Fibroblast of lung (primary cell): ENCODE measurements around the gene GLRX3. TPM values are rescaled to one million over a fixed set of nuclear protein-coding genes. Genes with fewer than 3 reads are reported as not detected.

Experiments
- DNase-seq, 2 donors: peaks; one replicate each; pipeline versions ENCODE4 v3.0.0 to v3.0.0-alpha.2; 2010; ENCODE audit warnings: low read depth in 2 of 2
- H2AFZ ChIP-seq: 2 replicates; pipeline ENCODE4 v1.5.1; 2012; ENCODE audit warnings: low read length, control low read depth, inconsistent platforms
- H3K27ac ChIP-seq: 2 replicates; pipeline ENCODE4 v1.5.1; 2011; ENCODE audit warnings: low read length, control low read depth; ENCODE audit not compliant: insufficient read depth
- H3K27me3 ChIP-seq: 2 replicates; pipeline ENCODE4 v1.5.1; 2011; ENCODE audit warnings: mild to moderate bottlenecking, low read length; ENCODE audit not compliant: control insufficient read depth, insufficient read depth
- H3K36me3 ChIP-seq: 2 replicates; pipeline ENCODE4 v1.5.1; 2011; ENCODE audit warnings: low read length; ENCODE audit not compliant: control insufficient read depth, insufficient read depth
- H3K4me1 ChIP-seq: 2 replicates; pipeline ENCODE4 v1.5.1; 2011; ENCODE audit warnings: low read length; ENCODE audit not compliant: control insufficient read depth, insufficient read depth; ENCODE audit errors: extremely low read depth
- H3K4me2 ChIP-seq: 2 replicates; pipeline ENCODE4 v1.5.1; 2011; ENCODE audit warnings: low read length, control low read depth; ENCODE audit not compliant: insufficient read depth; ENCODE audit errors: extremely low read depth
- H3K4me3 ChIP-seq, 4 experiments: fragments of 200-600 bp in 1 of 4; sonication (generic) in 1 of 4; replicated peaks in 1 of 4; 2 replicates each; pipeline ENCODE4 v1.5.1; 2011 to 2016; ENCODE audit warnings: low read length in 4 of 4, low read depth in 3 of 4, mild to moderate bottlenecking in 3 of 4, control low read depth in 2 of 4, inconsistent platforms in 1 of 4, mixed read lengths in 1 of 4; ENCODE audit not compliant: insufficient read depth in 1 of 4; ENCODE audit errors: control extremely low read depth in 1 of 4
- H3K79me2 ChIP-seq: 2 replicates; pipeline ENCODE4 v1.5.1; 2012; ENCODE audit warnings: mild to moderate bottlenecking, low read length, inconsistent platforms; ENCODE audit not compliant: control insufficient read depth, insufficient read depth
- H3K9ac ChIP-seq: 2 replicates; pipeline ENCODE4 v1.5.1; 2011; ENCODE audit warnings: mild to moderate bottlenecking, low read length, control low read depth; ENCODE audit not compliant: insufficient read depth
- H3K9me3 ChIP-seq: 2 replicates; pipeline ENCODE4 v1.5.1; 2012; ENCODE audit warnings: low read depth, low read length; ENCODE audit not compliant: control insufficient read depth, insufficient read depth
- H4K20me1 ChIP-seq: 2 replicates; pipeline ENCODE4 v1.5.1; 2011; ENCODE audit warnings: low read length; ENCODE audit not compliant: control insufficient read depth, insufficient read depth; ENCODE audit errors: extremely low read depth
- CTCF ChIP-seq, 2 donors: IDR thresholded peaks in 1 of 2; conservative IDR thresholded peaks in 1 of 2; 1 replicate in 1 of 2; 2 replicates in 1 of 2; pipeline ENCODE4 v1.5.1; 2011 to 2012; ENCODE audit warnings: low read length in 2 of 2, control low read depth in 1 of 2, inconsistent platforms in 1 of 2, low read depth in 1 of 2, mild to moderate bottlenecking in 1 of 2
- EZH2 ChIP-seq: IDR thresholded peaks from 2 replicates; pipeline ENCODE4 v1.5.1; 2012; ENCODE audit warnings: low read length, control low read depth, mild to moderate bottlenecking; ENCODE audit errors: missing control alignments
- polyA plus RNA-seq, 2 donors: library from polyadenylated mRNA; depleted of rRNA in 1 of 2; stranded (reverse) in 1 of 2; unstranded in 1 of 2; fragments of >200 nt; gene quantifications; 2 replicates each; pipeline ENCODE4 v1.2.1, GENCODE V29; 2011 to 2012; ENCODE audit warnings: missing spikeins in 1 of 2
- total RNA-seq: library from RNA; depleted of rRNA; stranded (reverse); fragments of >200 nt; gene quantifications from 2 replicates; pipeline ENCODE4 v1.2.1, GENCODE V29; 2014

Gene GLRX3
- total and polyA plus RNA-seq, 2 donors (not counting 1 experiment from before 2014, with no cell fraction given) = 51.7 to 95.6 TPM

- peaks cover 6% of the 10 kb centered on the region for H3K36me3 ChIP-seq
- H3K4me1 ChIP-seq = no peaks in the 10 kb centered on the region
- no peak for DNase-seq
- H3K79me2 ChIP-seq = peaks cover 62% of the 10 kb centered on the region
- no peaks in the 10 kb centered on the region for H3K27me3 ChIP-seq
- H3K9me3 ChIP-seq = no peaks in the 10 kb centered on the region
- H3K4me2 ChIP-seq = no peak overlapping the region
- no peak overlapping the region for H3K9ac ChIP-seq
- TF ChIP-seq CTCF (conservative IDR thresholded peaks at IDR 0.05 in 1 of 2, IDR thresholded peaks at IDR 0.05 in 1 of 2; ENCODE audit: low read depth in 1 of 2, low read length in 2 of 2) (no peak), EZH2 (no peak)
- H3K27ac ChIP-seq = no peak overlapping the region
- no peaks in the 10 kb centered on the region for H4K20me1 ChIP-seq
- H2AFZ ChIP-seq = no peak overlapping the region
- no peak overlapping the region for H3K4me3 ChIP-seq
These were observed 9.9 kb downstream of the GLRX3 start for GRCh38 chr10:130146042-130146441.

GRCh38 chr10:130159192-130159794, 23.1 kb downstream of the GLRX3 start:
- Histone ChIP-seq H3K4me3 (no peak overlapping the region), H3K9me3 (no peaks in the 10 kb centered on the region), H3K27ac (no peak overlapping the region), H3K9ac (no peak overlapping the region), H3K4me1 (no peaks in the 10 kb centered on the region), H3K27me3 (no peaks in the 10 kb centered on the region), H3K79me2 (peaks cover 35% of the 10 kb centered on the region), H4K20me1 (no peaks in the 10 kb centered on the region), H2AFZ (no peak overlapping the region), H3K36me3 (peaks cover 4% of the 10 kb centered on the region), H3K4me2 (no peak overlapping the region)
- DNase-seq = no peak
- no peak for TF ChIP-seq CTCF (conservative IDR thresholded peaks at IDR 0.05 in 1 of 2, IDR thresholded peaks at IDR 0.05 in 1 of 2; ENCODE audit: low read depth in 1 of 2, low read length in 2 of 2)
- no peak for TF ChIP-seq EZH2

GRCh38 chr10:130160775-130161174, 24.6 kb downstream of the GLRX3 start:
- H3K79me2 ChIP-seq = peaks cover 23% of the 10 kb centered on the region

More at GRCh38 chr10:130160775-130161174, 24.6 kb downstream of the GLRX3 start:
- TF ChIP-seq CTCF (conservative IDR thresholded peaks at IDR 0.05 in 1 of 2, IDR thresholded peaks at IDR 0.05 in 1 of 2; ENCODE audit: low read depth in 1 of 2, low read length in 2 of 2) (peak in 1 of 2 donors; percentile 3), EZH2 (no peak)
- Histone ChIP-seq H3K36me3 (peaks cover 4% of the 10 kb centered on the region), H2AFZ (no peak overlapping the region), H3K9ac (no peak overlapping the region), H3K4me1 (no peaks in the 10 kb centered on the region), H4K20me1 (no peaks in the 10 kb centered on the region), H3K9me3 (no peaks in the 10 kb centered on the region), H3K27me3 (no peaks in the 10 kb centered on the region), H3K27ac (no peak overlapping the region), H3K4me2 (no peak overlapping the region), H3K4me3 (no peak overlapping the region)
- DNase-seq = peak; percentile 7 to 15
